A673 (cell line): ENCODE measurements around the gene SSBP3.

Experiments
- EZH2 ChIP-seq: fragments of 200-600 bp; sonication (generic); IDR thresholded peaks from 2 replicates; pipeline ENCODE4 v1.6.1; 2017; ENCODE audit warnings: borderline replicate concordance, low read depth, mild to moderate bottlenecking, mixed read lengths, antibody characterized with exemption, low read length; ENCODE audit not compliant: poor library complexity, severe bottlenecking
- TF ChIP-seq, protein P1 (sequence below): fragments of 300-800, 200-600 bp; sonication (generic); conservative IDR thresholded peaks from 2 replicates; pipeline ENCODE4 v1.5.1; 2017; ENCODE audit warnings: low read depth, mild to moderate bottlenecking, antibody characterized with exemption, low read length, moderate library complexity, mixed read lengths

DNA sequence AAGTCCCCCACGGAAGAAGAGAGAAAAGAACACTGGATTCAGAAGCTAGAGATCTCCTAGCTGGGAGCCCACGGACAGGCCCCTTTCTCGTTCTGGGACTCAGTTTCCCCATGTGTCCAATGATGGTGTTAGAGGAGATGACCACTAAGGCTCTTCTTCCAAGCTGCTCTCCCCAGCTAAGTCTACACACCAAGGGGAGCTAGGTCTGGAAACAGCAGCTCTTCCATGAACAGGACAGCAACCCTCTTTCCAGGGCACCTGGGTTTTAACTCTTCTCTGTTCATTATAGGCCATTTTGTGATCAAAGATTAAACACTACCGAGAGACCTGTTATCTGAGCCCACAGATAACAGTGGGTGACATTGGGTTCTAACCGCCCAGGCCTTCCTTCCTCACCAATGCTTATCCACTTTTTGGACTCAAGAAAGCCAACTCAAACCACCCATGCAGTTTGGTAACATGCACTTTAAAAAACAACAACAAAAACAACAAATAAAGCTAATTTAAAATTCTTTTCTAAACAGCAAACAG is 120.3 kb downstream of the SSBP3 start:
- TF ChIP-seq, protein P1, sequence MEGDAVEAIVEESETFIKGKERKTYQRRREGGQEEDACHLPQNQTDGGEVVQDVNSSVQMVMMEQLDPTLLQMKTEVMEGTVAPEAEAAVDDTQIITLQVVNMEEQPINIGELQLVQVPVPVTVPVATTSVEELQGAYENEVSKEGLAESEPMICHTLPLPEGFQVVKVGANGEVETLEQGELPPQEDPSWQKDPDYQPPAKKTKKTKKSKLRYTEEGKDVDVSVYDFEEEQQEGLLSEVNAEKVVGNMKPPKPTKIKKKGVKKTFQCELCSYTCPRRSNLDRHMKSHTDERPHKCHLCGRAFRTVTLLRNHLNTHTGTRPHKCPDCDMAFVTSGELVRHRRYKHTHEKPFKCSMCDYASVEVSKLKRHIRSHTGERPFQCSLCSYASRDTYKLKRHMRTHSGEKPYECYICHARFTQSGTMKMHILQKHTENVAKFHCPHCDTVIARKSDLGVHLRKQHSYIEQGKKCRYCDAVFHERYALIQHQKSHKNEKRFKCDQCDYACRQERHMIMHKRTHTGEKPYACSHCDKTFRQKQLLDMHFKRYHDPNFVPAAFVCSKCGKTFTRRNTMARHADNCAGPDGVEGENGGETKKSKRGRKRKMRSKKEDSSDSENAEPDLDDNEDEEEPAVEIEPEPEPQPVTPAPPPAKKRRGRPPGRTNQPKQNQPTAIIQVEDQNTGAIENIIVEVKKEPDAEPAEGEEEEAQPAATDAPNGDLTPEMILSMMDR = no peak
- no peak for TF ChIP-seq EZH2
